MM.1S (cell line): Measurements from ENCODE around the gene CFAP57.

Source experiments
- DNase-seq: peaks from one replicate; pipeline ENCODE4 v3.0.0-alpha.2; 2015
- H2AFZ ChIP-seq: fragments of 300-600 bp; sonication (generic); 2 replicates; pipeline ENCODE4 v1.6.0; 2016; ENCODE audit warnings: antibody characterized with exemption, low read length
- H3F3A ChIP-seq: fragments of 300-600 bp; sonication (generic); 2 replicates; pipeline ENCODE4 v1.6.1; 2016; ENCODE audit warnings: mild to moderate bottlenecking, antibody characterized with exemption, low read length, moderate library complexity, mixed read lengths; ENCODE audit not compliant: insufficient read depth
- H3K27ac ChIP-seq: fragments of 300-600 bp; sonication (generic); 2 replicates; pipeline ENCODE4 v1.5.1; 2016; ENCODE audit warnings: mild to moderate bottlenecking, low read length
- H3K27me3 ChIP-seq: fragments of 300-600 bp; sonication (generic); replicated peaks from 2 replicates; pipeline ENCODE4 v1.6.0; 2016; ENCODE audit warnings: low read length; ENCODE audit not compliant: insufficient read depth
- H3K36me3 ChIP-seq: fragments of 300-600 bp; sonication (generic); replicated peaks from 2 replicates; pipeline ENCODE4 v1.6.1; 2016; ENCODE audit warnings: mild to moderate bottlenecking, low read length, mixed read lengths; ENCODE audit not compliant: insufficient read depth
- H3K4me1 ChIP-seq: fragments of 300-600 bp; sonication (generic); 2 replicates; pipeline ENCODE4 v1.6.1; 2016; ENCODE audit warnings: low read length, mixed read lengths
- H3K4me2 ChIP-seq: fragments of 300-600 bp; sonication (generic); 2 replicates; pipeline ENCODE4 v1.6.0; 2016; ENCODE audit warnings: low read depth, low read length
- H3K4me3 ChIP-seq: fragments of 300-600 bp; sonication (generic); 2 replicates; pipeline ENCODE4 v1.5.1; 2016; ENCODE audit warnings: low read length, mixed read lengths
- H3K79me2 ChIP-seq: fragments of 300-600 bp; sonication (generic); 2 replicates; pipeline ENCODE4 v1.6.1; 2016; ENCODE audit warnings: mixed run types, low read length, mixed read lengths
- H3K9ac ChIP-seq: fragments of 300-600 bp; sonication (generic); 2 replicates; pipeline ENCODE4 v1.6.1; 2016; ENCODE audit warnings: low read length, mixed read lengths
- H3K9me2 ChIP-seq: fragments of 300-600 bp; sonication (generic); replicated peaks from 2 replicates; pipeline ENCODE4 v1.6.1; 2016; ENCODE audit warnings: mild to moderate bottlenecking, low read length, mixed read lengths; ENCODE audit not compliant: insufficient read depth
- H3K9me3 ChIP-seq: fragments of 300-600 bp; sonication (generic); replicated peaks from 2 replicates; pipeline ENCODE4 v1.6.1; 2016; ENCODE audit warnings: mild to moderate bottlenecking, low read length, mixed read lengths; ENCODE audit not compliant: insufficient read depth
- H4K20me1 ChIP-seq: fragments of 300-600 bp; sonication (generic); 2 replicates; pipeline ENCODE4 v1.6.1; 2016; ENCODE audit warnings: mild to moderate bottlenecking, low read length, moderate library complexity, mixed read lengths; ENCODE audit not compliant: insufficient read depth
- EZH2 ChIP-seq: fragments of 300-600 bp; sonication (generic); optimal IDR thresholded peaks from 2 replicates; pipeline ENCODE3; 2017; ENCODE audit warnings: low read depth, mild to moderate bottlenecking, antibody characterized with exemption, low read length, mixed read lengths
- EZH2phosphoT487 ChIP-seq: fragments of 300-600 bp; sonication (generic); IDR thresholded peaks from 2 replicates; pipeline ENCODE4 v1.6.1; 2018; ENCODE audit warnings: antibody characterized with exemption, low read length
- TF ChIP-seq, protein P1 (sequence below): fragments of 300-600 bp; sonication (generic); IDR thresholded peaks from 2 replicates; pipeline ENCODE4 v1.5.1; 2016; ENCODE audit warnings: antibody characterized with exemption, low read length, mixed read lengths

The CFAP57 gene

DNA sequence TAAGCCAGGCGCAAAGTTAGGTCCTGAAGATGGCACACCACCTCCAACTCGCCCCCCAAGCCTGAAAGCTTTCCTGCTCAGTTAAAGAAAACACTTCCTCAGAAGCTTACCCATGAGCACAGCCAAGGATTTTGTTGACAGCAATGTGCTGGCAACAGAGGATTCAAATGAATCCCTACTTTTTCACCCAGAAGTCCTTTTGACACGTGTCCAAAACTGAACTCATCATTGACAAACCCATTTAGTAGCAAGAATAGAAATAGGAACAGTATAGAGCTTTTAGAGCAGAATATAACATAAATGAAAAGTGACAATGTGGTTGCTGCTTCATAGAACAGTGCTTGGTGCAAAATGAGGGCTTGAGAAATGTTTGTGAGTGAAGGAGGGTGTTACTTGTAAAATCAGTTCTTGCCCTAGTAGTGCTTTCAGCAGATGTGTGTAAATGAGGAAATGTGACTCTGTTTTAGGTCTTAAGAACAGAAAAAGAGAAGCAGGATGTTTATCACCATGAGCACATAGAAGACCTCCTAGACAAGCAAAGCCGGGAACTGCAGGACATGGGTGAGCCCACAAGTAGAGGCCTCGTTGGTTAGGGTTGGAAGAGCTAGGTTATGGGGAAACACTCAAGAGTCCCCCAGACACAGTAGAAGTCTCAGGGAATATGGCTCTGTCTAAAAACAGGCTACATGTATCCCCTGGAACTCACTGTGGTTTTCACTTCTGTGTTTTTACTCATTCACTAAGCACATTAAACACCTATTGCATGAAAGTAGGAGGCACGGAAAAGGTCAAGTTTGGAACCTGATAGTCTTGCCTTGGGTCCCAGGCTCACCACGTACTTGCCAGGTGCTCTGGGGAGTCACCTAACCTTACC, 49.0 kb downstream of the CFAP57 start:
- Histone ChIP-seq H3K4me1 (peaks cover 15% of the 10 kb centered on the region; the same call in 1 of the 2 replicates), H2AFZ (peak overlapping the region; percentile 10; the same call in 1 of the 2 replicates), H3K9ac (no peak overlapping the region), H4K20me1 (no peaks in the 10 kb centered on the region), H3K79me2 (no peaks in the 10 kb centered on the region), H3K4me2 (peak overlapping the region; percentile 35; the same call in 1 of the 2 replicates), H3K9me2 (no peaks in the 10 kb centered on the region), H3F3A (no peaks in the 10 kb centered on the region), H3K4me3 (no peak overlapping the region), H3K27me3 (no peaks in the 10 kb centered on the region), H3K9me3 (no peaks in the 10 kb centered on the region), H3K36me3 (no peaks in the 10 kb centered on the region), H3K27ac (peak overlapping the region; percentile 45; the same call in 1 of the 2 replicates)
- TF ChIP-seq, protein P1, sequence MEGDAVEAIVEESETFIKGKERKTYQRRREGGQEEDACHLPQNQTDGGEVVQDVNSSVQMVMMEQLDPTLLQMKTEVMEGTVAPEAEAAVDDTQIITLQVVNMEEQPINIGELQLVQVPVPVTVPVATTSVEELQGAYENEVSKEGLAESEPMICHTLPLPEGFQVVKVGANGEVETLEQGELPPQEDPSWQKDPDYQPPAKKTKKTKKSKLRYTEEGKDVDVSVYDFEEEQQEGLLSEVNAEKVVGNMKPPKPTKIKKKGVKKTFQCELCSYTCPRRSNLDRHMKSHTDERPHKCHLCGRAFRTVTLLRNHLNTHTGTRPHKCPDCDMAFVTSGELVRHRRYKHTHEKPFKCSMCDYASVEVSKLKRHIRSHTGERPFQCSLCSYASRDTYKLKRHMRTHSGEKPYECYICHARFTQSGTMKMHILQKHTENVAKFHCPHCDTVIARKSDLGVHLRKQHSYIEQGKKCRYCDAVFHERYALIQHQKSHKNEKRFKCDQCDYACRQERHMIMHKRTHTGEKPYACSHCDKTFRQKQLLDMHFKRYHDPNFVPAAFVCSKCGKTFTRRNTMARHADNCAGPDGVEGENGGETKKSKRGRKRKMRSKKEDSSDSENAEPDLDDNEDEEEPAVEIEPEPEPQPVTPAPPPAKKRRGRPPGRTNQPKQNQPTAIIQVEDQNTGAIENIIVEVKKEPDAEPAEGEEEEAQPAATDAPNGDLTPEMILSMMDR: no peak
- no peak for TF ChIP-seq EZH2phosphoT487
- no peak for TF ChIP-seq EZH2
- peak; percentile 28 for DNase-seq

DNA sequence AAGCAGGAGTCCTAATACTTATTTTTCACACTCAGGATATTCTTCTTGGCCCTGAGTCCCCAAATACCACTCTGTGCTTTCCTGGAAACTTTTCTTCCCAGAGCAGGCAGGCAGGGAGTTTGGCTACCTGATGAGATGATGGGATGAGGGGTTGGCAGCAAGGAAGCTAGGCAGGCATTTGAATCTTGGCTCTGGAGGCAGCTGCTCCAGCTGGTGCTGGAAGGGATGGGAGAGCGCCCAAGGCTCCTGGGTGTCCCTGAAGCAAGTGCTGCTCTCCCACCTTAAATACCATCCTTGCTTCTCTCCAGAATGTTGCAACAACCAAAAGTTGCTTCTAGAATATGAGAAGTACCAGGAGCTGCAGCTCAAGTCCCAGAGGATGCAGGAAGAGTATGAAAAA, 49.7 kb downstream of the CFAP57 start:
- no peaks in the 10 kb centered on the region for H3K36me3 ChIP-seq
- H3K4me3 ChIP-seq: no peak overlapping the region
- H3K9me2 ChIP-seq: no peaks in the 10 kb centered on the region
- H2AFZ ChIP-seq: peak overlapping the region; percentile 10; the same call in 1 of the 2 replicates
- no peak overlapping the region for H3K9ac ChIP-seq
- no peaks in the 10 kb centered on the region for H4K20me1 ChIP-seq
- TF ChIP-seq, protein P1: no peak
- TF ChIP-seq EZH2: no peak
- TF ChIP-seq EZH2phosphoT487: no peak
- H3K27me3 ChIP-seq: no peaks in the 10 kb centered on the region
- no peaks in the 10 kb centered on the region for H3K9me3 ChIP-seq
- peaks cover 15% of the 10 kb centered on the region; the same call in 1 of the 2 replicates for H3K4me1 ChIP-seq
- no peak for DNase-seq
- H3K79me2 ChIP-seq: no peaks in the 10 kb centered on the region
- H3F3A ChIP-seq: no peaks in the 10 kb centered on the region
- peak overlapping the region; percentile 35; the same call in 1 of the 2 replicates for H3K4me2 ChIP-seq
- H3K27ac ChIP-seq: peak overlapping the region; percentile 45; the same call in 1 of the 2 replicates

DNA sequence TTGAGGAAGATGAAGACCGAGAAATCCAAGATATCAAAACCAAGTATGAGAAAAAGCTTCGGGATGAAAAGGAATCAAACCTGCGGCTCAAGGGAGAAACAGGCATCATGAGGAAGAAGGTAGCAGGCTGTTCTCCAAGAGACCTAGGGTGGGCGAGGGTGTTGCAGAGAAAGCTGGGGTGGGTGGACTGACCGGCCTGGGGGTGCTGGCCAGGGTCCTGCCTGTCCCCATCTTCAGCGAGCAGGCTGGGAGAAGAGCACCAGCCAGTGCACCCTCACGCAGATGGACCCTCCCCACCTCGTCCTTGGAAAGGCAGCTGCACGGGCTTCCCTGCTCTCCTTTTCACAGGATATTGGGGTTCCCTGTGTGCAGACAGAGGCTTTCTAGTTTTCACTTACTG, 50.7 kb downstream of the CFAP57 start:
- no peaks in the 10 kb centered on the region for H3F3A ChIP-seq
- TF ChIP-seq EZH2 (no peak), EZH2phosphoT487 (no peak)
- TF ChIP-seq, protein P1: no peak
- H3K36me3 ChIP-seq: no peaks in the 10 kb centered on the region
- no peak overlapping the region for H3K4me2 ChIP-seq
- no peaks in the 10 kb centered on the region for H3K9me2 ChIP-seq
- H3K27me3 ChIP-seq: no peaks in the 10 kb centered on the region
- H3K9me3 ChIP-seq: no peaks in the 10 kb centered on the region
- no peak for DNase-seq
- H3K27ac ChIP-seq: no peak overlapping the region
- no peaks in the 10 kb centered on the region for H3K79me2 ChIP-seq
- no peaks in the 10 kb centered on the region for H4K20me1 ChIP-seq
- H3K4me3 ChIP-seq: no peak overlapping the region
- H3K9ac ChIP-seq: no peak overlapping the region
- H3K4me1 ChIP-seq: peaks cover 15% of the 10 kb centered on the region; the same call in 1 of the 2 replicates
- H2AFZ ChIP-seq: no peak overlapping the region
